ENCODE measurements around the gene KRTAP5-1.

KRTAP5-1 gene

DNA sequence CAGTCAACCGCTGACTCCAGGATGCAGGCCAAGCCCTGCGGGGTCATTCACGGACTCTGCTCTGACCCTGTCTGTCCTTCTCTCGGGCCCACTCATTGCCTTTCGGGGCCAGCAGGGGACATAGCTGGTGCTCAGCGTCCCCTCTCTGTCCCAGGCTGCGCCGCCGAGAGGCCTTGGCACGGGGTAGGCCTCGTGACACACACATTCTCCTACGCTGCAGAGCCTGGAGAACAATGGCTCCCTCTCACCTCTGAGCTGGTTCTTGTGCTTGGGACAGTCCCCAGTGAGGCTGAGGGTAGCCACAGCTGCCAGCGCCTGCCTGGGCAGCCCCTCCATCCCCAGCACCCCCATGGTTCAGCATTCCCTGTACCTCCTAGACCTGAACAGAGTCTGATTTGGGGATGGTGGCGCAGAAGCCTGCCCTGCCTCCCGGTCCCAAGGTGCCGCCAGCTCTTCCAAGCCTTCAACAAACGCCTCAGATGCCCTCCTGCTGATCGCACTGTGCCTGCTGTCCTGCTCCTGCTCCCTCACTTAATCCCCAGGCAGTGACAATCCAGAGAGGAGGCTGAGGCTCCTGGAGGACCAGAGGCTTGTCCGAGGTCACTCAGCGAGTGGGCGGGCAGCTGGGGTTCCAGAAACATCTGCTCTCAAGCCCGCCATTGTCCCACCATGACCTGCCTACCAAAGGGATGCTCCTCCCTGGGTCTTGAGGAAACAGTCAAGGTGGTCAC, 43.4 kb downstream of the KRTAP5-1 start:
- H3K4me1 ChIP-seq (ENCODE audit: control insufficient read depth, insufficient read depth, low read length), result peaks cover 2% of the 10 kb centered on the region
- H3K27me3 ChIP-seq (ENCODE audit: control insufficient read depth in 1 of 2, insufficient read depth in 2 of 2, low read length in 2 of 2), result peaks cover 9 to 16% of the 10 kb centered on the region in 2 donors
- H3K4me3 ChIP-seq (ENCODE audit: low read length in 2 of 2), result no peak overlapping the region
- H3K36me3 ChIP-seq (ENCODE audit: control insufficient read depth in 2 of 2, insufficient read depth in 2 of 2, low read length in 2 of 2), result no peaks in the 10 kb centered on the region
- H3K9me3 ChIP-seq (ENCODE audit: control insufficient read depth in 2 of 2, low read length in 2 of 2), result peaks cover 0 to 3% of the 10 kb centered on the region in 2 donors
- no peak overlapping the region for H3K27ac ChIP-seq (ENCODE audit: low read length)
- H3K9ac ChIP-seq (ENCODE audit: low read length in 2 of 2), result no peak overlapping the region

DNA sequence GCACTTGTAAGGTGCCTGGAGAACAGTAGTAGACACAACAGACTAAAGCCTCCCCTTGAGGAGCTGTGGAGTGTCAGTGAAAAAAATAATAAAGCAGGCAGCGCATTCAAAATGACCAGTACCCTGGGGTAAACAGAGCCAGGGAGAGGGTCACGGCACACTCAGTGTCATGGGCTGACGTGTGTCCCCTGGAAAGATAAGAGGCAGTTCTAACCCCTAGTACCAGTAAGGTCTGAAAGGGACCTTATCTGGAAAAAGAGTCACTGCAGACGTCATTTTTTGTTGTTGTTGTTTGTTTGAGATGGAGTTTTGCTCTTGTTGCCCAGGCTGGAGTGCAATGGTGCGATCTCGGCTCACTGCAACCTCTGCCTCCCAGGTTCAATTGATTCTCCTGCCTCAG, 45.0 kb downstream of the KRTAP5-1 start:
- H3K9me3 ChIP-seq (ENCODE audit: control insufficient read depth in 2 of 2, low read length in 2 of 2), result peaks cover 0 to 3% of the 10 kb centered on the region in 2 donors
- no peak overlapping the region for H3K9ac ChIP-seq (ENCODE audit: low read length in 2 of 2)
- H3K36me3 ChIP-seq (ENCODE audit: control insufficient read depth in 2 of 2, insufficient read depth in 2 of 2, low read length in 2 of 2), result peaks cover 2 to 3% of the 10 kb centered on the region in 2 donors
- H3K27me3 ChIP-seq (ENCODE audit: control insufficient read depth in 1 of 2, insufficient read depth in 2 of 2, low read length in 2 of 2), result peaks cover 4 to 5% of the 10 kb centered on the region in 2 donors
- H3K4me3 ChIP-seq (ENCODE audit: low read length in 2 of 2), result no peak overlapping the region
- H3K27ac ChIP-seq (ENCODE audit: low read length), result no peak overlapping the region
- peaks cover 6% of the 10 kb centered on the region for H3K4me1 ChIP-seq (ENCODE audit: control insufficient read depth, insufficient read depth, low read length)

DNA sequence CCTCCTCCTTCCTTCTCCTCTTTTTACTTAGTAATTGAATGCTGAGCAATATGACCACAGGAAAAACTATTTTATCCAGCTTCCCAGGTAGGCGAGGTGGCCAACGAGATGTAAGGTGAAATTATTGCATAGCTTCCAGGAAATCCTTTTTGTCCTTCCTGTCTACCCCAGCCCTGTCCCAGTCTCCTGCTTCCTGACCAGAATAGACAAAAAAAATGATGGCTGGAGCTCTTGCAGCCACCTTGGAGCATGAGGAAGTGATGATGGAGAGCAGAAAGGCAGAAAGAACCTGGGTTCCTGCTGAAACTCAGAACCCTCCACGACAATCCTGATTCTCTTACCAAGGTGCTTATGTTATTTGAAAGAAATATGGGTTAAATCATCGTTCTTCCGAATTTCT, 46.9 kb downstream of the KRTAP5-1 start:
- Histone ChIP-seq H3K36me3 (ENCODE audit: control insufficient read depth in 2 of 2, insufficient read depth in 2 of 2, low read length in 2 of 2) (peaks cover 2 to 6% of the 10 kb centered on the region in 2 donors), H3K27ac (ENCODE audit: low read length) (no peak overlapping the region), H3K4me3 (ENCODE audit: low read length in 2 of 2) (no peak overlapping the region), H3K9ac (ENCODE audit: low read length in 2 of 2) (no peak overlapping the region), H3K27me3 (ENCODE audit: control insufficient read depth in 1 of 2, insufficient read depth in 2 of 2, low read length in 2 of 2) (peaks cover 2 to 5% of the 10 kb centered on the region in 2 donors), H3K9me3 (ENCODE audit: control insufficient read depth in 2 of 2, low read length in 2 of 2) (peaks cover 0 to 3% of the 10 kb centered on the region in 2 donors), H3K4me1 (ENCODE audit: control insufficient read depth, insufficient read depth, low read length) (peaks cover 9% of the 10 kb centered on the region)

DNA sequence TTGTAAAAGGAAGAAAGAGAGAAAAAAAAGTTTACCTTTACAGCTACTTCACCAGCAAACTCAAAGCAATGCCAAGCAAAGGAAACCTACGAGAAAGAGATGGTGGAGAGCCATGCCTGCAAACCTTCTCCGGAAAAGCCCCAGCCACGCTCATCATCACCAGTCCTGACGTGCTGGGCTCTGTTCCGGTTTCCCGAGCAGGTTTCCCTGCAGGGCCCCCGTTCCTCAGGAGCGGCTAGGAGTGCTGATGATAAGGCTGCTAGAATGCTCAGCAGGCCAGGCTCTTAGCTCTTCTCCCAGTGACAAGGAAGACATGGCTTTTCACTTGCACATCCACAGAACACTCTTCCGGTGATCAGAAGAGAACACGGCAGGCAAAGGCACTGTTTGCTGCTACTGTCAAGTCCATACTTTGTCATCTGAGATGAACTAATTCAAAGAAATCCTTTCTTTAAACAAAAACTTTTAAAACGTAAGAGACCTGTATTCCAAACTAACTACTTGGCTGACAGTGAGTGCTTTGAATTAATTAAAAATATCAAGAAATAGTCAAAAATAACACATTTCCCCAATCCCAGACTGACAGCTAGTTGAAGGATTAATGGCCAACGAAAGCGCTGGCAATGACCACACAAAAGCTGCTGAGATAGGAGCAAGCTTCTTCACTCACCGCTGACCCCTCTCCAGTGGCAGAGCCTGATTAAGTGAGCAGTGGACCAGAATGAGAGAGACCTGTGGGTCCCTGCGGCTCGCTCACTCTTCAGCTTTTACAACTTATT, 48.8 kb downstream of the KRTAP5-1 start:
- no peak overlapping the region for H3K9ac ChIP-seq (ENCODE audit: low read length in 2 of 2)
- H3K9me3 ChIP-seq (ENCODE audit: control insufficient read depth in 2 of 2, low read length in 2 of 2), result peaks cover 0 to 3% of the 10 kb centered on the region in 2 donors
- no peak overlapping the region for H3K27ac ChIP-seq (ENCODE audit: low read length)
- peaks cover 27% of the 10 kb centered on the region for H3K4me1 ChIP-seq (ENCODE audit: control insufficient read depth, insufficient read depth, low read length)
- H3K4me3 ChIP-seq (ENCODE audit: low read length in 2 of 2), result no peak overlapping the region
- peaks cover 2 to 6% of the 10 kb centered on the region in 2 donors for H3K36me3 ChIP-seq (ENCODE audit: control insufficient read depth in 2 of 2, insufficient read depth in 2 of 2, low read length in 2 of 2)
- peaks cover 0 to 2% of the 10 kb centered on the region in 2 donors for H3K27me3 ChIP-seq (ENCODE audit: control insufficient read depth in 1 of 2, insufficient read depth in 2 of 2, low read length in 2 of 2)

DNA sequence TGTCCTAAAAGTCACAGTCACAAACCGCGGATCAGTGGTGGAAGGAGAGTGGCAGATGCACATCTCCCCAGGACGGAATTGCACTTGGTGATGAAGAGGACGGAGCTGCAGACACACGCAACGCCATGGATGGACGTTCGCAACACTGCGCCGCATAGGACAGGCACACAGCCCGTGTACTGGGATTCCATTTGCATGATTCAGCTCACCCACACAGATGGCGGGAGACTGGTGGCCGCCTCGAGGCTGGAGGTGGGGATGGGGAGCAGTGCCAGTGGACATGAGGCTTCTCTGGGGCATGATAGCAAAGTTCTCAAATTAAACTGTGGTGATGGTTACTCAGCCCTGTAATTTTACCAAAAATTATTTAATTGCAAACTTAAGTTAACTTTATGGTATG, 50.4 kb downstream of the KRTAP5-1 start:
- Histone ChIP-seq H3K27ac (ENCODE audit: low read length) (no peak overlapping the region), H3K27me3 (ENCODE audit: control insufficient read depth in 1 of 2, insufficient read depth in 2 of 2, low read length in 2 of 2) (peaks cover 0 to 2% of the 10 kb centered on the region in 2 donors), H3K4me1 (ENCODE audit: control insufficient read depth, insufficient read depth, low read length) (peaks cover 33% of the 10 kb centered on the region), H3K9me3 (ENCODE audit: control insufficient read depth in 2 of 2, low read length in 2 of 2) (peaks cover 0 to 3% of the 10 kb centered on the region in 2 donors), H3K9ac (ENCODE audit: low read length in 2 of 2) (no peak overlapping the region), H3K36me3 (ENCODE audit: control insufficient read depth in 2 of 2, insufficient read depth in 2 of 2, low read length in 2 of 2) (peaks cover 2 to 6% of the 10 kb centered on the region in 2 donors), H3K4me3 (ENCODE audit: low read length in 2 of 2) (no peak overlapping the region)
